Measurements from ENCODE around the gene CACNB2. TPM values are rescaled to one million over a fixed set of nuclear protein-coding genes. Genes with fewer than 3 reads are reported as not detected.

The CACNB2 gene
- total RNA-seq, 1 experiment from 2014 or later, result not detected

GRCh38 chr10:18254692-18255091 lies 114.5 kb downstream of the CACNB2 start:
- no peak for ATAC-seq
- Histone ChIP-seq H3K9me3 (ENCODE audit: control insufficient read depth, insufficient read depth, low read depth, low read length) (no peaks in the 10 kb centered on the region), H3K4me3 (ENCODE audit: low read depth in 2 of 2, low read length in 2 of 2) (no peak overlapping the region), H3K36me3 (ENCODE audit: control insufficient read depth, insufficient read depth, low read length) (no peaks in the 10 kb centered on the region), H3K27ac (ENCODE audit: low read length) (no peak overlapping the region), H3K4me1 (ENCODE audit: control insufficient read depth, insufficient read depth, low read length) (no peaks in the 10 kb centered on the region), H3K27me3 (ENCODE audit: control insufficient read depth, insufficient read depth, low read length) (peaks cover 4% of the 10 kb centered on the region; the same call in 1 of the 2 replicates)
- no peak for DNase-seq (ENCODE audit: low read depth, low spot score)
- intact Hi-C loops (cut with micrococcal nuclease; ENCODE audit: unreplicated experiment) (no loop called here), in situ Hi-C loops (cut with HindIII; ENCODE audit: low pct_unique_long_range_greater_than_20kb, low sequenced_read_pairs) (no loop called here)
- POLR2A ChIA-PET, result no interaction called here
- CTCF ChIA-PET, result no interaction called here
- TF ChIP-seq REST (IDR thresholded peaks at IDR 0.05; ENCODE audit: insufficient read depth in 1 of 2, low read depth in 2 of 2, low read length in 1 of 2) (no peak), POLR2AphosphoS5 (IDR thresholded peaks at IDR 0.05; ENCODE audit: low read depth, low read length) (no peak), SIN3A (IDR thresholded peaks at IDR 0.05; ENCODE audit: borderline replicate concordance, insufficient read depth, low read depth, low read length) (no peak), TCF7L2 (IDR thresholded peaks at IDR 0.05; ENCODE audit: low read depth, low read length) (no peak)
- TF ChIP-seq, protein P1, sequence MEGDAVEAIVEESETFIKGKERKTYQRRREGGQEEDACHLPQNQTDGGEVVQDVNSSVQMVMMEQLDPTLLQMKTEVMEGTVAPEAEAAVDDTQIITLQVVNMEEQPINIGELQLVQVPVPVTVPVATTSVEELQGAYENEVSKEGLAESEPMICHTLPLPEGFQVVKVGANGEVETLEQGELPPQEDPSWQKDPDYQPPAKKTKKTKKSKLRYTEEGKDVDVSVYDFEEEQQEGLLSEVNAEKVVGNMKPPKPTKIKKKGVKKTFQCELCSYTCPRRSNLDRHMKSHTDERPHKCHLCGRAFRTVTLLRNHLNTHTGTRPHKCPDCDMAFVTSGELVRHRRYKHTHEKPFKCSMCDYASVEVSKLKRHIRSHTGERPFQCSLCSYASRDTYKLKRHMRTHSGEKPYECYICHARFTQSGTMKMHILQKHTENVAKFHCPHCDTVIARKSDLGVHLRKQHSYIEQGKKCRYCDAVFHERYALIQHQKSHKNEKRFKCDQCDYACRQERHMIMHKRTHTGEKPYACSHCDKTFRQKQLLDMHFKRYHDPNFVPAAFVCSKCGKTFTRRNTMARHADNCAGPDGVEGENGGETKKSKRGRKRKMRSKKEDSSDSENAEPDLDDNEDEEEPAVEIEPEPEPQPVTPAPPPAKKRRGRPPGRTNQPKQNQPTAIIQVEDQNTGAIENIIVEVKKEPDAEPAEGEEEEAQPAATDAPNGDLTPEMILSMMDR (IDR thresholded peaks at IDR 0.05), result no peak
- no TSS peak for BruUV-seq (replicated peaks)

DNA sequence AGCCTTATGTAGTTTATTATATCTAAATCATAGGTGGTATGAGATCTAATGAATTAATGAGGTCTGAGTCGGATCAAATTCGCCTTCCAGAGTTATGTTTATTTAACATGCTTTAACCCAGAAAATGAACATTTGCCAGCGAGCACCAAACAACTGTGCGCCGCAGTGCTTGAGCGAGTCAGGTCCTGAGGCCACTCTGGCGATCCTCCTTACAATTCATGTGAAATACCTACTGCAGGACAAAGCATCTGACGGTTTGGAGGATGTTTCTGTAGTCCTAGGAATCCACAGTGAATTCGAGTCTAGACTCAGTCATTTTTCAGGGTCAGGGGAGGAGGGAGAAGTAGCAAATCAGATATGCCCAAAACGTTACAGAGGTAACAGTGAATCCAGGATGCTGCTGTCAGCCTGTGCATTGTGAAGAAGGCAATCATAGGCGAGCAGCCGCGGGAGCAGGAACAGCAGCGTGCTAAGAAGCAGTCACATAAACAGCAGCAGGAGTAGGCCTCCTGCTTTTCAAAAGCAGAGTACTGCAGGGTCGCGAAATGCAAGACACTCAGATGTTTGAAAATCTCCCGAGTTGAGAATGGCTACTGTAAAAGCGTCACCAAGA lies 120.2 kb downstream of the CACNB2 start:
- POLR2A ChIA-PET, result no interaction called here
- H3K4me3 ChIP-seq (ENCODE audit: low read depth in 2 of 2, low read length in 2 of 2), result no peak overlapping the region

More for the DNA sequence above, 120.2 kb downstream of the CACNB2 start:
- Histone ChIP-seq H3K4me1 (ENCODE audit: control insufficient read depth, insufficient read depth, low read length) (no peaks in the 10 kb centered on the region), H3K27me3 (ENCODE audit: control insufficient read depth, insufficient read depth, low read length) (no peaks in the 10 kb centered on the region), H3K27ac (ENCODE audit: low read length) (no peak overlapping the region), H3K9me3 (ENCODE audit: control insufficient read depth, insufficient read depth, low read depth, low read length) (no peaks in the 10 kb centered on the region), H3K36me3 (ENCODE audit: control insufficient read depth, insufficient read depth, low read length) (no peaks in the 10 kb centered on the region)
- intact Hi-C loops (cut with micrococcal nuclease; ENCODE audit: unreplicated experiment), result no loop called here
- in situ Hi-C loops (cut with HindIII; ENCODE audit: low pct_unique_long_range_greater_than_20kb, low sequenced_read_pairs), result no loop called here
- DNase-seq (ENCODE audit: low read depth, low spot score) (no peak), ATAC-seq (no peak)
- BruUV-seq (replicated peaks), result no TSS peak
- CTCF ChIA-PET, result no interaction called here
- TF ChIP-seq SIN3A (IDR thresholded peaks at IDR 0.05; ENCODE audit: borderline replicate concordance, insufficient read depth, low read depth, low read length), result no peak
- no peak for TF ChIP-seq POLR2AphosphoS5 (IDR thresholded peaks at IDR 0.05; ENCODE audit: low read depth, low read length)
- no peak for TF ChIP-seq REST (IDR thresholded peaks at IDR 0.05; ENCODE audit: insufficient read depth in 1 of 2, low read depth in 2 of 2, low read length in 1 of 2)
- TF ChIP-seq, protein P1 (IDR thresholded peaks at IDR 0.05), result no peak
- no peak for TF ChIP-seq TCF7L2 (IDR thresholded peaks at IDR 0.05; ENCODE audit: low read depth, low read length)

Measured in Panc1 (cell line).